NCI-H1436 (cell line): ENCODE results near the gene SGCG.
"Not testable (repeated sequence)": the region's sequence is repeated elsewhere in the genome, so short reads cannot be mapped to it uniquely, and the experiment has no call there.

Source experiments
- DNase-seq: peaks from one replicate; lab custom pipeline; 2025; lab: John Stamatoyannopoulos, UW

SGCG gene

DNA sequence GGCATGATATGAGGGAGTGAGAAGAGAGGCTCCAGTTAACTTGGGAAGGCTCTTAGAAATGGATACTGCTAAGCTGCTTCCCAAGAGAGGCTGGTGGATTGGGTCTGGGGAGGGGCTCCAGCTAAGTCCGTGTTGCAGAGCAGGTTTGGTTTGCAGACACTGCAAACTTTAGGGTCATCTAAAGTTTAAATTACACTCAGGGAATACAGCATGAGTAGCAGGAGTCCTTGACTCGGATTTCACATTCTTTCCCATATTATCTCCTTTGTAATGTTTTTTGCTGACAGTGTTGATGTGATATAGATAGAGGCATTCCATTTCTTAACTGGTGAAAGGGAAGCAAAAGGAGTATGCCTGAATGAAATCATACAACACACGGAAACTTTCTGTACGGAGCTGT, 31.9 kb downstream of the SGCG start:
- no peak for DNase-seq

DNA sequence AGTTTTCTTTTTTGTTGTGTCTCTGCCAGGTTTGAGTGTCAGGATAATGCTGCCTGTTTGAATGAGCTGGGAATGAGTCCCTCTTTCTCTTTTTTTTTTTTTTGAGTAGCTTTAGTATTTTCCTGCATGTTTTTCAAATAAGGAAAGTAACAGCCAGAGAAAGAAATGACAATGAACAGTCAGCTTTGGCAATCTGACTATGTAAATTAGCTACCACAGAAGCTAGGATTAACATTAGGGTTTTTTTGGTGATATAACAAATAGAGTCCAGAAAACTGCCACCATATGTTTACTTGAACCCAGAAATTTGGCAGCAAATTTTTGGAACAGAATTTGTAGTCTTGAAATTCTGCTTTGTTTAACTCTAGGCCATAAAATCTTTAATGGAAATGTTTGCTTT, 50.5 kb downstream of the SGCG start:
- DNase-seq: no peak

- DNase-seq: no peak
Observed at GRCh38 chr13:23235994-23236393, 55.2 kb downstream of the SGCG start.

GRCh38 chr13:23243066-23243465, 62.3 kb downstream of the SGCG start:
- DNase-seq: no peak

GRCh38 chr13:23248410-23248809, 67.6 kb downstream of the SGCG start:
- not testable (repeated sequence) for DNase-seq

DNA sequence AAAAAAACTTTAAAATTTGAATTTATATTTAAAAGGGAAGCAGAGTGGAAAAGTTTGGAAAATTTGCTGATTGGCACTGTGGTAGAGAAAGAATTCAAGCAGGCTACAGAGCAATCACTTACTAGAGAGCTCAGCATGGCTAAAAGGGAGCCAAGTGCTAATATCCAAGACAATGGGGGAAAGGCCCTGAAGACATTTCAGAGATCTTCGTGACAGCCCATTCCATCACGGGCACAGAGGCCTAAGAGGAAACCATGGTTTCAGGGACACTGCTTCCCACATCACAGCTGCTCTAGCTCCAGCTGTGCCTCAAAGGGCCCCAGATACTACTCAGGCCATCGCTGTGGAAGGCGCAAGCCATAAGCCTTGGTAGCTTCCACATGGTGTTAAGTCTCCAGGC, 73.7 kb downstream of the SGCG start:
- no peak for DNase-seq

DNA sequence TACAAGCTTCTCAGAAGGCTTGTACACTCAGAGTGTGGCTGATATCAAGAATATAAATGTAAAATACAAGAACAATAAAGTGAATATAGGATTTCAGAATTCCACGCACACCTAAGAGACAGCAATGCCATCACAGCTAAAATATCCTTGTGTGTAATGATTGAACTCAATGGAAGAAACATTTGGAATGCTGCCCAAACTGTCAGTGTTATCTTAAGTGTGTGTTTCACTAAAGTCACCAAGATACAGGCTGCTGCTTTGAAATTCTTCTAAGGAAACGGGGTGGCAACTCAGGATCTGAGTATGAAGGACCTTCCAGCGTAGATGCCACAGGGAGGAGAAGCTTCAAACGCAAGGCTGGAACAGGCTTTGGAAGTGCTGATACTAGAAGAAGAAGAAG, 86.8 kb downstream of the SGCG start:
- no peak for DNase-seq

- DNase-seq: no peak
Observed at GRCh38 chr13:23268441-23268840, 87.7 kb downstream of the SGCG start.

GRCh38 chr13:23271331-23271730, 90.6 kb downstream of the SGCG start:
- DNase-seq: no peak

DNA sequence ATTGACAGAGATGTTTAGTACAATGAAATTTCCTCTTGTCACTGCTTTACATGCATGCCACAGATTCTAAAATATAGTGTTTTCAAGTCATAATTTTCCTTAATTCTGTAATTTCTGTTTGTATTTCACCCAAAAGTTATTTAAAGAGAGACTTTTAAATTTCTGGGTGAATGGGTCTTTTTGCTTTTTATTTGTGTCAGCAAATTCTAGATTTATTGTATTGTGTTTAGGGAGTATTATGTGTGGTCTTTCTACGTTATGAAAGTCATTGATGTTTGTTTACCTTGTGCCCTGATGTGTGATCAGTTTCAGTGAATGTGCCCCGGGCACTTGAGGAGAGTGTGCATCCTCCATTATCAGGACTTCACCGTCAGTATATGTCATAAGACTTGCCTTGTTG, 92.7 kb downstream of the SGCG start:
- DNase-seq: no peak

GRCh38 chr13:23279321-23279720, 98.5 kb downstream of the SGCG start:
- no peak for DNase-seq

DNA sequence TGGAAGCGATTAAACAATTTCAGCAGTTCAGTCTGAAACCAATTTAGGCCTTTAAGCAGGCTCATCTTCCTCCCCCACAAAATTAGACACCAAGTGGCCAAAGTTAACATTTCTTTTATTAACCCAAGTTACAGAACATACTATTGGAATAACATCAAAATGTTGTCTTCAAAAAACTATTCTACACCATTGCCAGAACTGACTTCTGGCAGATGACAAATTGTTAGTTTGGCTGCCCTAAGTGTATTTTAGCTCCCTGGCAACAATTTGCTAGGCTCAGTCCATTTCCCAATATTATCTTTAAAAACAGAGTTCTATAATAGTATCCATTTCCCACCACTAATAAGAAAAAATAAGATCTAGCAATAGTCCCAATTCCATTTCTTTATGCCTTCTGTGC, 107.8 kb downstream of the SGCG start:
- no peak for DNase-seq

- DNase-seq: no peak
Observed at GRCh38 chr13:23288995-23289394, 108.2 kb downstream of the SGCG start.

DNA sequence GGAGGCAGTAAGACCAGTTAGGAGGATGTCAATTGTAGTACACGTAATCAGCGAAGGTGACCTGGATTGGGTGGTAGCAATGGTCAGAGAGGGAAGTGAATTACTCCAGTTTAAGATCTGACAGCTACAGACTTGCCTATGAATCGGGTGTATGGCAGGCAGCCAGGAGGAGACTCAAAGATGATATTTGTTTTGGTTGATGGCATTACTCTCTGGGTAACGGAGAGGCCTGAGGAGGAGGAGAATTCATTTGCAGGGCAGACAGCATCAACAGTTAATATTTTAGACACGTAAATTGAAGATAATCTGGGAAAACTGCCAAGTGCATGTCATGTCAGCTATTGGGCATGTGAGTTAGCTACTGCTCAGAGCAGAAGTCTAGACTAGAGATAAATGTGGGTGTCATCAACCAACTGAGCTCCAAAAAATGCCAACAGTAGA, 109.2 kb downstream of the SGCG start:
- DNase-seq: no peak

- DNase-seq: no peak
Observed at GRCh38 chr13:23292586-23292985, 111.8 kb downstream of the SGCG start.

- DNase-seq: not testable (repeated sequence)
Observed at GRCh38 chr13:23314837-23315236, 134.1 kb downstream of the SGCG start.

GRCh38 chr13:23319883-23320224, 139.1 kb downstream of the SGCG start:
- no peak for DNase-seq

DNA sequence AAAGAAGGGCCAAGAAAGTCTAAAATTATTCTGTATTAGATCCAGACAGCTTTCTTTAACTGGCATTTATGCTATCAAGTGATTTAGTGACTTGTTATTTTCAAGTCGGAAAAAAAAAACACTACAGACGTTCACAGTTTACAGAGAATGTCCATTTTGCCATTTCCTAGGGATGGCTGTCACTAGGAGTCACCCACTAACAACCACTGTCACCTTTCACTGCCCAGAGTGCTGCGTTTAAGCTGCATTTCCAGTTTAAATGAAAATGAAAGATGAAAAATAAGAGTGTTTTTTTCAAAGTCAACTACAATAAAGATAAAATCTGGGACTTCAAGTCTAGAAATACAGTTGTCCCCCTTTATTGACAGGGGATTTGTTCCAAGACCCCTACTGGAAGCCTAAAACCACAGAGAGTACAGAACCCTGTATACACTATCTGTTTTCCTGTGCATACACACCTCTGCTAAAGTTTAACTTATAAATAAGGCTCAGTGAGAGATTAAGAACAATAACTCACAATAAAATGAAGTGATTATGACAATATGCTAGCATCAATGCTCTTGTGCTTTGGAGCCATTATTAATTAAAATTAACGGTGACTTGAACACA, 140.3 kb downstream of the SGCG start:
- no peak for DNase-seq

DNA sequence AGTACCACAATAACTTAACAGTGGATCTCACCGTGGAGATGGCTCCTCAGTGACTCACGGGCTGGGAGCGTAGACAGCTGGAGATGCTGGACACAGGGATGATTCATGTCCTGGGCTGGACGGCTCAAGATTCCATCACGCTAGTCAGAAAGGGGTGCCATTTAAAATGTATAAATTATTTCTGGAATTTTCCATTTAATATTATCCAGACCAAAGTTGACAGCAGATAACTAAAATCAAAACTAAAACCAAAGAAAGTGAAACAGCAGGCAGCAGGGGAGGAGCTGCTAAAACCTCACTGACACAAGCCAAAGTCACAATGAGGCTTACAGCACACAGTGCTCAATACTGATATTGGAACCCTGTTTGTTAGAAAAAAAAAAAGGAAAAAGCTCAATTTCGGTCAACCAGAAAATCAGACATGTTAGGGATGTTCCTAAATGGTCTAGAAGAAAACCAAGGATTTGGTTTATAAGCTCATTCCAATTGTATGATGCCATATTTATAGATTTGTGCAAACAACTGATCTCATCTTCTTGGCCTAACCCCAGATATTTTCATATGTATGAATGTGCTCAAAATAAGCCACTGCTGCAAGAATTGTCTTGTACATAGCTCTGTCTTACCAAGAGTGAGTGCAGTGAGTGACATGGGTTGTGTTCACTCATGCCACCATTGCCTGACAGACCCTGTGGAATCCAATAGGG, 140.9 kb downstream of the SGCG start:
- DNase-seq: no peak

- DNase-seq: no peak
Observed at GRCh38 chr13:23322353-23323336, 141.9 kb downstream of the SGCG start.

DNA sequence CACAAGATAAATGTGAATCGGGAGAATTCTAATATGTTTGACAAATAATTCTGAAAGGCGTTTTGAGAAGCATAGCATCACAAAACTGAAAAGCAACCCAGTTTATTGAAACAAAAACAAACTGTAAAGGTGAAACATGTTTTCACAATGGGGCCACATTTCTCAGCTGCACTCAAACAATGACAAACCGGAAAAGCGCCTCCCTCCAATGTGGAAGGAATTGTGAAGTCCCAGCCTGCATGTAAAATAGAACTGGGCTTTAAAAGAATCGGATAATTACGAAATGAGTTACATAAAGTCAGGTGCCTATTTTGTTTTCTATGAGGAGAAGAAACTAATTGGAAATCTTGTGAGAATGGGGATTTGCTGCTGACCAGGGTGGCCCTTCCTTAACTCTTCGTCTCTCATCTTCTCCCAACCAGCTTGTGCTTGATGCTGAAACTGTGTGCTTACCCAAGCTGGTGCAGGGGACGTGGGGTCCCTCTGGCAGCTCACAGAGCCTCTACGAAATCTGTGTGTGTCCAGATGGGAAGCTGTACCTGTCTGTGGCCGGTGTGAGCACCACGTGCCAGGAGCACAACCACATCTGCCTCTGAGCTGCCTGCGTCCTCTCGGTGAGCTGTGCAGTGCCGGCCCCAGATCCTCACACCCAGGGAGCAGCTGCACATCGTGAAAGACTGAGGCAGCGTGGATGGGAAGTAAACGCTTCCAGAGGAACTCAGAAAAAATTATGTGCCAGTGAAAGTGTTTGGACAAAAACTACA, 143.3 kb downstream of the SGCG start:
- DNase-seq: no peak

- no peak for DNase-seq
Observed at GRCh38 chr13:23325191-23325590, 144.4 kb downstream of the SGCG start.
